ENCODE measurements around the gene IQSEC2. TPM values are rescaled to one million over a fixed set of nuclear protein-coding genes. Genes with fewer than 3 reads are reported as not detected.

IQSEC2 gene
- total RNA-seq, 4 donors from 2014 or later, result 16.3 to 24.2 (median 17.5) TPM

DNA sequence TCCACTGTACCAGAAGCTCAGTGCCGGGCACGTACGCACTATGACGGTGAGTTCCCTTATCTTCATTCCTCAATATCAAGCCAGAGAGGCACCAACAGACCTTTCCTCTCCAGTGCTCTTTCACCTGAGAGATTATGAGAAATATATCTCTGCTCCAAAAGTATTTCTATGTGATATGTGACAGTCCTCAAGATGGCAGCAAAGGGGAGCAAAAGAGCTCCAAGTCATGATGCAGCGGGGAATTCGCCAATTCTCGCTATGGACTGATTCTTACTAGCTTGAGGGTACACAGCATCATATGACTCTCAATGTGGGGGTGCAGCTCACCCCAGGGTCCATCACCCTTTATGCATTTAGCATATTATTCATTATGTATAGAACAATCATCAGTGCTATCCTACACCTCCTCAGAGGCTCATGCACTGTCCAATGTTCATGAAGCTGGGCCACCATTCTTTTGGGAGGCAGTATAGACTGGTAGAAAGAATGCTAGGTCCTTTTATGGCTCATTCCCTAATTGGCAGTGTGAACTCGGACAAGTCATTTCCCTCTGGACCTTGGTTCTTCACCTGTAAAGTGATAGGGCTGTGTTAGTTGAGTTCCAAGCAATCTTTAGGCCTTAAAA lies 12.8 kb upstream of the IQSEC2 start:
- no peak overlapping the region for H3K4me3 ChIP-seq (ENCODE audit: low read depth, poor library complexity, severe bottlenecking)
- intact Hi-C loops (cut with DNase I; ENCODE audit: low total_unique reads), result no loop called here
- no peak for TF ChIP-seq POLR2A (IDR thresholded peaks at IDR 0.05)
- TF ChIP-seq, protein P1, sequence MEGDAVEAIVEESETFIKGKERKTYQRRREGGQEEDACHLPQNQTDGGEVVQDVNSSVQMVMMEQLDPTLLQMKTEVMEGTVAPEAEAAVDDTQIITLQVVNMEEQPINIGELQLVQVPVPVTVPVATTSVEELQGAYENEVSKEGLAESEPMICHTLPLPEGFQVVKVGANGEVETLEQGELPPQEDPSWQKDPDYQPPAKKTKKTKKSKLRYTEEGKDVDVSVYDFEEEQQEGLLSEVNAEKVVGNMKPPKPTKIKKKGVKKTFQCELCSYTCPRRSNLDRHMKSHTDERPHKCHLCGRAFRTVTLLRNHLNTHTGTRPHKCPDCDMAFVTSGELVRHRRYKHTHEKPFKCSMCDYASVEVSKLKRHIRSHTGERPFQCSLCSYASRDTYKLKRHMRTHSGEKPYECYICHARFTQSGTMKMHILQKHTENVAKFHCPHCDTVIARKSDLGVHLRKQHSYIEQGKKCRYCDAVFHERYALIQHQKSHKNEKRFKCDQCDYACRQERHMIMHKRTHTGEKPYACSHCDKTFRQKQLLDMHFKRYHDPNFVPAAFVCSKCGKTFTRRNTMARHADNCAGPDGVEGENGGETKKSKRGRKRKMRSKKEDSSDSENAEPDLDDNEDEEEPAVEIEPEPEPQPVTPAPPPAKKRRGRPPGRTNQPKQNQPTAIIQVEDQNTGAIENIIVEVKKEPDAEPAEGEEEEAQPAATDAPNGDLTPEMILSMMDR (IDR thresholded peaks at IDR 0.05), result no peak
- no peak for DNase-seq (ENCODE audit: low spot score in 2 of 2)
- 89 to 94% methylated on average over 8 of the region's 8 CpGs for WGBS, 2 donors

DNA sequence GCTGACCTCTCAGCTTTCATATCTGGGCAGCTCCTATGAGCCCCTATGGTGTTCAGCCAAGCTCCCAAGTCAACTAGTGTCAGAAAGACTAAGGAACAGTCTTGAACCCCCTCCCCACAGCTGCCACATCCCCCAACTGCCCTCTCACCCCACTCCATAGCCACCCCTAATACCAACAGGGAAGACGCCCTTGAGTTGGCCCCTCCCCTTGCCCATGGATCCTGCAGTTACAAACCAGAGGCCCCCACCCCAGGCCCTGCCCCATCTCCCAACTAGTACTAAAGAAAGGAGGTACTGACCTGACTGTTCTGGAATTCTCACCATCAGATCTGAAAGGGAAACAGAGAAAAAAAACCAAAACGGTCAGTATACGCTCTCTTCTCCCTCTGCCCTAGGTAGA lies 10.2 kb upstream of the IQSEC2 start:
- 88 to 91% methylated on average over 3 of the region's 3 CpGs for WGBS, 2 donors
- TF ChIP-seq POLR2A (IDR thresholded peaks at IDR 0.05), result no peak
- TF ChIP-seq, protein P1 (IDR thresholded peaks at IDR 0.05), result no peak
- intact Hi-C loops (cut with DNase I; ENCODE audit: low total_unique reads), result no loop called here
- no peak for DNase-seq (ENCODE audit: low spot score in 2 of 2)
- H3K4me3 ChIP-seq (ENCODE audit: low read depth, poor library complexity, severe bottlenecking), result no peak overlapping the region

DNA sequence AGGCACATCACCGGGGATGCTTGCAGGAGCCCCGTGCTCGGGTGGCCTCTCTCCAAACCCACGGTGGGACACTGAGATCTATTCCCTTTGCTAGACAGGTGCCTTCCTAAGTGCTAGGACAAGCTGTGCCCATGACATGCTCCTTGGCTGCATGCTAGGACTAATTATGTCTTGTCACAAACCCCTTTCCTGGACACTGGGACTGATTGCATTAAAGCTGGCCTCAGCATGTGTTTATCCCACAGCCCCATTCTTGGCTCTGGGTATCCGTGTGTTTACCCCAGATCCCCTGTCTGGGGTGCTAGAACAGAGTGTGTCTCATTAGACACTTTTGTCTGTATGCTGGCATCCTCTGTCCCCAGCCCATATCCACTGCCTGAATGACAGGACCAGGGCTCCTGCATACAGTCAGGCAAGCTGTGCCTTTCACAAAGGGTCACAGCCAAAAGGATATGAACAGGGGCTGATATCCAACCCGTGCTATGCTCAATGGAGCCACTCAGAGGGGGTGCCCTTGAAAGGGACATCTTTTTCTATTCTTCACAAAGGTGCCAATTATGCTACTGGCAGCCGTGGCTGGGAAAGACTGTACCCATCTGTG lies 9.2 kb upstream of the IQSEC2 start:
- intact Hi-C loops (cut with DNase I; ENCODE audit: low total_unique reads), result no loop called here
- H3K4me3 ChIP-seq (ENCODE audit: low read depth, poor library complexity, severe bottlenecking), result no peak overlapping the region
- 76 to 88% methylated on average over 7 of the region's 7 CpGs for WGBS, 2 donors
- DNase-seq (ENCODE audit: low spot score in 2 of 2), result no peak
- TF ChIP-seq, protein P1 (IDR thresholded peaks at IDR 0.05), result no peak
- TF ChIP-seq POLR2A (IDR thresholded peaks at IDR 0.05), result no peak

DNA sequence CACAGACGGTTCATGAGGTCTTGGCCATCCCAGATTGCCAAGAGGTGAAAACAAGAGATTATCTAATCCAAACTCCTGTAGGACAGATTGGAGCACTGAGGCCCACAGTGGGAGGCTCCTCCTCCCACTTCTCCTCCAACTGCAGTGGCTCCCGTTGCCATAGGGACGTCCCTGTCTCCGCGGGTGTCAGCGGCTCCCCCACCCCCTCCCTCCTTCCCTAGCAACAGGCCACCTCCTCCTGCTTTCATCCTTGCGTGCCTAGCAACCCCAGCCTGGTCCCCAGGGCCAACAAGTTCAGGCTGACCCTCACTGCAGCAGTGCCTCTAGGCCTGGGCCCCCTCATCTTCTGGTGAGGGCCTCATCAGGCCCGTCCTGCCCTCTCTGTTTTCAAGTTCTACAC lies 6.8 kb upstream of the IQSEC2 start:
- H3K4me3 ChIP-seq (ENCODE audit: low read depth, poor library complexity, severe bottlenecking), result no peak overlapping the region
- no peak for TF ChIP-seq POLR2A (IDR thresholded peaks at IDR 0.05)
- TF ChIP-seq, protein P1 (IDR thresholded peaks at IDR 0.05), result no peak
- intact Hi-C loops (cut with DNase I; ENCODE audit: low total_unique reads), result no loop called here
- DNase-seq (ENCODE audit: low spot score in 2 of 2), result no peak
- WGBS, 2 donors, result 15 to 34% methylated on average over 8 of the region's 8 CpGs

DNA sequence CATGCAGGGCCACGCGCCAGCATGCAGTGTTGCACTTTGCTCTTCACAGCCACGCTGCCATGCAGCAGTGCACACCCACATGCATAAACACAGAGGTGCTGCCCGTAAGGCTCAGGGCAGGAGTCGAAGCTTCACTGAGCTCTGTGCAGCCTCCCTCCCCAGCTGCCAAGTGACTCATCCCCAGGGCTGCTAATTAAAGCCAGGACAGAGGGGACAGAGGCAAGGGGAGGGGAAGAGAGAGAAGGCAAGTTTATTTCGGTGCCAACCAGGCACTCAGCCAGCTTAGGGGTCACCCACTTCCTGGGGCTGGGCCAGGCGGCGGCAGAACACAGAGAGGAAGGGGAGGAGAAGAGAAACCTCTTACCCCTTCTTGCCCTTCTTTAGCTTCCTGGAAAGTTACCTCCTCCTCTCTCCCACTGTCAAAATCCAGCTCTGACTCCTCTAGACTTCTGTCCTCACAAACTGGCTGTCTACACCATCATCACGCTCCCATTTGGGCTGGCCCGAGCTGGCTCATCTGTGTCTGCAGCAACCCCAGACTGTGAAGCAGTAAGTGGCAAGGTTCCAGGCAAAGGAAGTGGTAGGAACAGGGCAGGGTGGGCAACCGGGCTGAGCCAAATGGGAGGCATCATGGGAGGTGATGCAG lies 6.2 kb upstream of the IQSEC2 start:
- no peak for TF ChIP-seq POLR2A (IDR thresholded peaks at IDR 0.05)
- TF ChIP-seq, protein P1 (IDR thresholded peaks at IDR 0.05), result no peak
- H3K4me3 ChIP-seq (ENCODE audit: low read depth, poor library complexity, severe bottlenecking), result no peak overlapping the region
- DNase-seq (ENCODE audit: low spot score in 2 of 2), result peak; percentile 63 to 92
- WGBS, 2 donors, result 0 to 14% methylated on average over 7 to 11 of the region's 11 CpGs
- intact Hi-C loops (cut with DNase I; ENCODE audit: low total_unique reads), result no loop called here
